ENCODE results near the gene TES. TPM values are rescaled to one million over a fixed set of nuclear protein-coding genes. Genes with fewer than 3 reads are reported as not detected.

Gene TES
- total and polyA plus RNA-seq, 2 experiments from 2014 or later, result 37.3 to 38.3 TPM

DNA sequence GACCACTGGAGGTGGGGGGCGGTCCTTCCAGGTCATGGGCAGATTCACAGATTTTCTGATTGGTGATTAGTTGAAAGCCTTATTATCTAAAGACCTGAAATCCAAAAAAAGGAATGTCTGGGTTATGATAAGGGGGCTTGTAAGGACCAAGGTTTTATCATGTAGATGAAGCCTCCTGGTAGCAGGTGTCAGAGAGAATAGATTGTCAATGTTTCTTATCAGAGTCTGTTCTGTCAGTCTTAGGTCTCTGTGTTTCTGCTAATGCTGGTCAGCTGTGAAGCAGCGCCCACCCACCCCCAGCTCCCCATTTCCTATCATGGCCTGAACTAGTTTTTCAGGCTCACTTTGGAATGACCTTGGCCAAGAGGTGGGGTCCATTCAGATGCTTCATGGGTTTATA is 21.2 kb downstream of the TES start:
- Histone ChIP-seq H3K79me2 (replicated peaks; ENCODE audit: insufficient read depth) (peaks cover 32% of the 10 kb centered on the region; the same call in 1 of the 2 replicates), H3K9me2 (ENCODE audit: insufficient read depth) (no peaks in the 10 kb centered on the region), H3K27ac (ENCODE audit: low read depth) (no peak overlapping the region), H3K27me3 (ENCODE audit: insufficient read depth) (no peaks in the 10 kb centered on the region), H4K20me1 (replicated peaks; ENCODE audit: insufficient read depth) (no peaks in the 10 kb centered on the region), H3F3A (replicated peaks; ENCODE audit: low read depth) (no peaks in the 10 kb centered on the region), H3K36me3 (ENCODE audit: insufficient read depth) (no peaks in the 10 kb centered on the region), H2AFZ (no peak overlapping the region), H3K4me2 (no peak overlapping the region), H3K4me3 (no peak overlapping the region), H3K4me1 (ENCODE audit: insufficient read depth) (peaks cover 22% of the 10 kb centered on the region)
- no peaks in the 10 kb centered on the region for H3K9me3 Mint-ChIP-seq
- H3K27ac Mint-ChIP-seq, result peak overlapping the region; percentile 93; the same call in 1 of the 2 replicates
- no peaks in the 10 kb centered on the region for H3K36me3 Mint-ChIP-seq (ENCODE audit: low read depth)
- peaks cover 23% of the 10 kb centered on the region for H3K4me1 Mint-ChIP-seq
- H3K27me3 Mint-ChIP-seq (ENCODE audit: insufficient read depth, low read depth, poor library complexity), result no peaks in the 10 kb centered on the region
- TF ChIP-seq, protein P1, sequence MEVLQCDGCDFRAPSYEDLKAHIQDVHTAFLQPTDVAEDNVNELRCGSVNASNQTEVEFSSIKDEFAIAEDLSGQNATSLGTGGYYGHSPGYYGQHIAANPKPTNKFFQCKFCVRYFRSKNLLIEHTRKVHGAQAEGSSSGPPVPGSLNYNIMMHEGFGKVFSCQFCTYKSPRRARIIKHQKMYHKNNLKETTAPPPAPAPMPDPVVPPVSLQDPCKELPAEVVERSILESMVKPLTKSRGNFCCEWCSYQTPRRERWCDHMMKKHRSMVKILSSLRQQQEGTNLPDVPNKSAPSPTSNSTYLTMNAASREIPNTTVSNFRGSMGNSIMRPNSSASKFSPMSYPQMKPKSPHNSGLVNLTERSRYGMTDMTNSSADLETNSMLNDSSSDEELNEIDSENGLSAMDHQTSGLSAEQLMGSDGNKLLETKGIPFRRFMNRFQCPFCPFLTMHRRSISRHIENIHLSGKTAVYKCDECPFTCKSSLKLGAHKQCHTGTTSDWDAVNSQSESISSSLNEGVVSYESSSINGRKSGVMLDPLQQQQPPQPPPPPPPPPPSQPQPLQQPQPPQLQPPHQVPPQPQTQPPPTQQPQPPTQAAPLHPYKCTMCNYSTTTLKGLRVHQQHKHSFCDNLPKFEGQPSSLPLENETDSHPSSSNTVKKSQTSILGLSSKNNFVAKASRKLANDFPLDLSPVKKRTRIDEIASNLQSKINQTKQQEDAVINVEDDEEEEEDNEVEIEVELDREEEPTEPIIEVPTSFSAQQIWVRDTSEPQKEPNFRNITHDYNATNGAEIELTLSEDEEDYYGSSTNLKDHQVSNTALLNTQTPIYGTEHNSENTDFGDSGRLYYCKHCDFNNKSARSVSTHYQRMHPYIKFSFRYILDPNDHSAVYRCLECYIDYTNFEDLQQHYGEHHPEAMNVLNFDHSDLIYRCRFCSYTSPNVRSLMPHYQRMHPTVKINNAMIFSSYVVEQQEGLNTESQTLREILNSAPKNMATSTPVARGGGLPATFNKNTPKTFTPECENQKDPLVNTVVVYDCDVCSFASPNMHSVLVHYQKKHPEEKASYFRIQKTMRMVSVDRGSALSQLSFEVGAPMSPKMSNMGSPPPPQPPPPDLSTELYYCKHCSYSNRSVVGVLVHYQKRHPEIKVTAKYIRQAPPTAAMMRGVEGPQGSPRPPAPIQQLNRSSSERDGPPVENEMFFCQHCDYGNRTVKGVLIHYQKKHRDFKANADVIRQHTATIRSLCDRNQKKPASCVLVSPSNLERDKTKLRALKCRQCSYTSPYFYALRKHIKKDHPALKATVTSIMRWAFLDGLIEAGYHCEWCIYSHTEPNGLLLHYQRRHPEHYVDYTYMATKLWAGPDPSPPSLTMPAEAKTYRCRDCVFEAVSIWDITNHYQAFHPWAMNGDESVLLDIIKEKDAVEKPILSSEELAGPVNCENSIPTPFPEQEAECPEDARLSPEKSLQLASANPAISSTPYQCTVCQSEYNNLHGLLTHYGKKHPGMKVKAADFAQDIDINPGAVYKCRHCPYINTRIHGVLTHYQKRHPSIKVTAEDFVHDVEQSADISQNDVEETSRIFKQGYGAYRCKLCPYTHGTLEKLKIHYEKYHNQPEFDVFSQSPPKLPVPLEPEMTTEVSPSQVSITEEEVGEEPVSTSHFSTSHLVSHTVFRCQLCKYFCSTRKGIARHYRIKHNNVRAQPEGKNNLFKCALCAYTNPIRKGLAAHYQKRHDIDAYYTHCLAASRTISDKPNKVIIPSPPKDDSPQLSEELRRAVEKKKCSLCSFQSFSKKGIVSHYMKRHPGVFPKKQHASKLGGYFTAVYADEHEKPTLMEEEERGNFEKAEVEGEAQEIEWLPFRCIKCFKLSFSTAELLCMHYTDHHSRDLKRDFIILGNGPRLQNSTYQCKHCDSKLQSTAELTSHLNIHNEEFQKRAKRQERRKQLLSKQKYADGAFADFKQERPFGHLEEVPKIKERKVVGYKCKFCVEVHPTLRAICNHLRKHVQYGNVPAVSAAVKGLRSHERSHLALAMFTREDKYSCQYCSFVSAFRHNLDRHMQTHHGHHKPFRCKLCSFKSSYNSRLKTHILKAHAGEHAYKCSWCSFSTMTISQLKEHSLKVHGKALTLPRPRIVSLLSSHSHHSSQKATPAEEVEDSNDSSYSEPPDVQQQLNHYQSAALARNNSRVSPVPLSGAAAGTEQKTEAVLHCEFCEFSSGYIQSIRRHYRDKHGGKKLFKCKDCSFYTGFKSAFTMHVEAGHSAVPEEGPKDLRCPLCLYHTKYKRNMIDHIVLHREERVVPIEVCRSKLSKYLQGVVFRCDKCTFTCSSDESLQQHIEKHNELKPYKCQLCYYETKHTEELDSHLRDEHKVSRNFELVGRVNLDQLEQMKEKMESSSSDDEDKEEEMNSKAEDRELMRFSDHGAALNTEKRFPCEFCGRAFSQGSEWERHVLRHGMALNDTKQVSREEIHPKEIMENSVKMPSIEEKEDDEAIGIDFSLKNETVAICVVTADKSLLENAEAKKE (CRISPR knock-in tag; IDR thresholded peaks at IDR 0.05), result no peak
- H3K4me3 Mint-ChIP-seq, result no peak overlapping the region
- no peak for ATAC-seq
- no peak for DNase-seq (ENCODE audit: low spot score)

DNA sequence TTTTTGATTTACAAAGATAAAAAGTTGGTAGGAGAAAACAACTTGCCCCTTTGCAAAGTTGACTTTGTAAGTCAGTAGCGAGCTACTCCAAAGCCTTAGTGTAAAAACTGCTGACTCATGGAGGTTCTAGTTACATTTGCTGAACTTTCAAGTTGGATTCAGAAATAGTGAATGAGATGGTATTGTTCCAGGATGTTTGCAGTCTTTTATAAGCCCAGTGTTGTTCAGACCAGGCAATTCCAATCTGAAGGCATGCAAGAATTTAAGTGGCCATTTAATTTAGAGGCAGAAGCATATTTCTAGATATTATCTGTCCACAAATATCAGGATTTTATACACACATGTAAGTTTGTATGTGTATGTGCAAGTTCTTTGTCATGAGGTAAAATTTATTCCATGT is 21.6 kb downstream of the TES start:
- Histone ChIP-seq H3K36me3 (ENCODE audit: insufficient read depth) (no peaks in the 10 kb centered on the region), H3F3A (replicated peaks; ENCODE audit: low read depth) (no peaks in the 10 kb centered on the region), H3K27ac (ENCODE audit: low read depth) (no peak overlapping the region), H2AFZ (no peak overlapping the region), H3K27me3 (ENCODE audit: insufficient read depth) (no peaks in the 10 kb centered on the region), H4K20me1 (replicated peaks; ENCODE audit: insufficient read depth) (no peaks in the 10 kb centered on the region), H3K4me2 (no peak overlapping the region), H3K9me2 (ENCODE audit: insufficient read depth) (no peaks in the 10 kb centered on the region), H3K79me2 (replicated peaks; ENCODE audit: insufficient read depth) (peaks cover 30% of the 10 kb centered on the region; the same call in 1 of the 2 replicates), H3K4me3 (no peak overlapping the region), H3K4me1 (ENCODE audit: insufficient read depth) (peaks cover 22% of the 10 kb centered on the region)
- Mint-ChIP-seq H3K4me3 (no peak overlapping the region), H3K4me1 (peaks cover 23% of the 10 kb centered on the region), H3K9me3 (no peaks in the 10 kb centered on the region), H3K36me3 (ENCODE audit: low read depth) (no peaks in the 10 kb centered on the region), H3K27me3 (ENCODE audit: insufficient read depth, low read depth, poor library complexity) (no peaks in the 10 kb centered on the region), H3K27ac (peak overlapping the region; percentile 93)
- ATAC-seq (no peak), DNase-seq (ENCODE audit: low spot score) (no peak)
- TF ChIP-seq STAT1 (IDR thresholded peaks at IDR 0.05; ENCODE audit: unreplicated experiment) (no peak), ZNF331 (CRISPR knock-in tag; IDR thresholded peaks at IDR 0.05; ENCODE audit: low read depth) (no peak), EZH2phosphoT487 (IDR thresholded peaks at IDR 0.05; ENCODE audit: unreplicated experiment) (no peak), EZH2 (IDR thresholded peaks at IDR 0.05; ENCODE audit: low read depth, unreplicated experiment) (no peak), POLR2AphosphoS5 (IDR thresholded peaks at IDR 0.05; ENCODE audit: low read depth) (no peak), ZNF114 (CRISPR knock-in tag; IDR thresholded peaks at IDR 0.05) (no peak), JUNB (IDR thresholded peaks at IDR 0.05; ENCODE audit: unreplicated experiment) (no peak)
- TF ChIP-seq, protein P2, sequence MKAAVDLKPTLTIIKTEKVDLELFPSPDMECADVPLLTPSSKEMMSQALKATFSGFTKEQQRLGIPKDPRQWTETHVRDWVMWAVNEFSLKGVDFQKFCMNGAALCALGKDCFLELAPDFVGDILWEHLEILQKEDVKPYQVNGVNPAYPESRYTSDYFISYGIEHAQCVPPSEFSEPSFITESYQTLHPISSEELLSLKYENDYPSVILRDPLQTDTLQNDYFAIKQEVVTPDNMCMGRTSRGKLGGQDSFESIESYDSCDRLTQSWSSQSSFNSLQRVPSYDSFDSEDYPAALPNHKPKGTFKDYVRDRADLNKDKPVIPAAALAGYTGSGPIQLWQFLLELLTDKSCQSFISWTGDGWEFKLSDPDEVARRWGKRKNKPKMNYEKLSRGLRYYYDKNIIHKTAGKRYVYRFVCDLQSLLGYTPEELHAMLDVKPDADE (IDR thresholded peaks at IDR 0.05), result no peak
- TF ChIP-seq, protein P3, sequence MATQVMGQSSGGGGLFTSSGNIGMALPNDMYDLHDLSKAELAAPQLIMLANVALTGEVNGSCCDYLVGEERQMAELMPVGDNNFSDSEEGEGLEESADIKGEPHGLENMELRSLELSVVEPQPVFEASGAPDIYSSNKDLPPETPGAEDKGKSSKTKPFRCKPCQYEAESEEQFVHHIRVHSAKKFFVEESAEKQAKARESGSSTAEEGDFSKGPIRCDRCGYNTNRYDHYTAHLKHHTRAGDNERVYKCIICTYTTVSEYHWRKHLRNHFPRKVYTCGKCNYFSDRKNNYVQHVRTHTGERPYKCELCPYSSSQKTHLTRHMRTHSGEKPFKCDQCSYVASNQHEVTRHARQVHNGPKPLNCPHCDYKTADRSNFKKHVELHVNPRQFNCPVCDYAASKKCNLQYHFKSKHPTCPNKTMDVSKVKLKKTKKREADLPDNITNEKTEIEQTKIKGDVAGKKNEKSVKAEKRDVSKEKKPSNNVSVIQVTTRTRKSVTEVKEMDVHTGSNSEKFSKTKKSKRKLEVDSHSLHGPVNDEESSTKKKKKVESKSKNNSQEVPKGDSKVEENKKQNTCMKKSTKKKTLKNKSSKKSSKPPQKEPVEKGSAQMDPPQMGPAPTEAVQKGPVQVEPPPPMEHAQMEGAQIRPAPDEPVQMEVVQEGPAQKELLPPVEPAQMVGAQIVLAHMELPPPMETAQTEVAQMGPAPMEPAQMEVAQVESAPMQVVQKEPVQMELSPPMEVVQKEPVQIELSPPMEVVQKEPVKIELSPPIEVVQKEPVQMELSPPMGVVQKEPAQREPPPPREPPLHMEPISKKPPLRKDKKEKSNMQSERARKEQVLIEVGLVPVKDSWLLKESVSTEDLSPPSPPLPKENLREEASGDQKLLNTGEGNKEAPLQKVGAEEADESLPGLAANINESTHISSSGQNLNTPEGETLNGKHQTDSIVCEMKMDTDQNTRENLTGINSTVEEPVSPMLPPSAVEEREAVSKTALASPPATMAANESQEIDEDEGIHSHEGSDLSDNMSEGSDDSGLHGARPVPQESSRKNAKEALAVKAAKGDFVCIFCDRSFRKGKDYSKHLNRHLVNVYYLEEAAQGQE (IDR thresholded peaks at IDR 0.05; ENCODE audit: unreplicated experiment), result no peak
